NT2/D1 (cell line): ENCODE measurements around the gene SLX4.

ENCODE experiments used
- SUZ12 ChIP-seq: IDR thresholded peaks from 2 replicates; pipeline ENCODE4 v1.6.1; 2011; ENCODE audit not compliant: insufficient read length, insufficient read depth; ENCODE audit errors: extremely low read depth
- YY1 ChIP-seq: IDR thresholded peaks from 2 replicates; pipeline ENCODE4 v1.6.1; 2011; ENCODE audit not compliant: insufficient read length, insufficient read depth
- ZNF274 ChIP-seq: IDR thresholded peaks from 2 replicates; pipeline ENCODE4 v1.6.1; 2011; ENCODE audit warnings: mild to moderate bottlenecking, low read depth, low read length

GRCh38 chr16:3641801-3642396 lies 30.5 kb upstream of the SLX4 start:
- TF ChIP-seq YY1, result no peak
- TF ChIP-seq ZNF274, result no peak
- TF ChIP-seq SUZ12, result no peak
